Stimulated activated CD4-positive, alpha-beta T cell treated with anti-CD3 and anti-CD28 coated beads, Interleukin-15, amount 100 ng/mL, for 1 hour (primary cell): ENCODE data around the gene TMEM121.

Experiments used
- DNase-seq, 2 donors: peaks; one replicate each; pipeline ENCODE4 v3.0.0-alpha.2; 2020; ENCODE audit warnings: low read depth in 1 of 2, low spot score in 1 of 2

Gene TMEM121

DNA sequence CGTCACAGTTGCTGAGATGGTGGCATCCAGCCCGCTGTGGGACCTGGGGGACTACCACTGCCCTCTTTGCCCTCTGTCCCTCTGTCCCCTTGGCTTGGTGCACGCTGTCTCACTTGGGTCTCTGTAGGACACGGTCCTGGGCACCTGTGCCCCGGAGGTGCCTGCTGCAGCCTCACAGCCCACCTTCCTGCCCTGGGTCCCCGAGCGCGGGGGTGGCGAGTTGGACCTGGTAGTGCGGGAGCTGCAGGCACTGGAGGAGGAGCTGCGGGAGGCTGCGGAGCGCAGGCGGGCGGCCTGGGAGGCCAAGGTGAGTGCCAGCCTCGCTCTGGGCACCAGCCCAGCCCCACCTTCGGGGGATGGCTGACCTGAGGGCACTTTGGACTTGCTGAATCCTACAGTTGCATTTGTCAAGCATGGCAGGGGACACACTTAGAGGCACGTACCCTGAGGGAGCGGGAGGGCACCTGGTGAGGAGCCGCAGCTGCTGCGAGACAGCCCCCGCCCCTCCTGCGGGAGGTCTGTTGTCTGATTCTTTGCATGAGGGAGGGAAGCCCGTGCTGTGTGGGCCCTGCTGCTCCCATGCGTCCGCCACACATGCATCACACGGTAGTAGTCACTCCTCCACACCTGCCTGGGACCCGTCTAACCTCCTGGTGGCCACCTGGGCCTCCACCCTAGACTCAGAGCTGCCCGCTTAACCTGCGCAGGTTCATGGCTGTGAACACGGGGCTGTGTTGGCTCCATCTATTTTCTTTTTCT lies 28.5 kb upstream of the TMEM121 start:
- no peak for DNase-seq

DNA sequence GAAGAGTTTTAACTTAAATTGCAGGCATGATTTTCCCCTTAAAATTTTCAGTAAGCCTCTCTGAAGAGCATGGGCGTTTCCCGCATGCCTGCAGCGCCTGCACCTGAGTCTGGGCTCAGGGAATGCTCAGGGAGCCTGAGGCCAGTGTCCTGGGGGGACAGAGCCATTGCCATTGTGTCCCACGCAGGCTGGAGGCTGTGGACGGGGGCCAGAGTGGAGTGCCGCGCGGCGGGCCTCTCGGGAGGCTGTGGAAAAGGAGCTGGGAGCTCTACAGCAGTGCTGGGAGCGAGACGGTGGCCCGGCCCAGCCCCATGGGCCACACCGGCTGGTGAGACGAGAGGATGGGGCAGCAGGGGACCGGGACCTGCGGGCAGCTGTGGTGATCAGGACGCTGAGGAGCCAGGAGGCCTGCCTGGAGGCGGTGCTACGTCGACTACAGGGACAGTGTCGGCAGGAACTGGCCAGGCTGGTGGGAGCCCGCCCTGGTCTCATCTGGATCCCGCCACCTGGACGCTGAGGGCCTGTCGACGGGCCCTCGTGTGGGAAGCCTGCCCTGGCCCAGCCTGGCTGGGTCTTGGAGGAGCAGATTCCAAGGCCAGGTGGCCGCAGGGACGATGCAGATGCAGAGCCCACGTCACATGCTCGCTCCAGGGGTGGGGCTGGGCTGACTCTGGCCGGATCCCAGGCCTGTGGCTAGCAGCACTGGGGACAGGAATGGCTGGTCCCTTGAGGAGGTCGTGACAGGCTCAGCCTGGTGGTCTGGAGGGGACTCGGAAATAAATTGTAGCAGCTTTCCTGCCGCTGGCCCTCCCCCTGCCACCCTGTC lies 27.7 kb upstream of the TMEM121 start:
- DNase-seq: no peak

DNA sequence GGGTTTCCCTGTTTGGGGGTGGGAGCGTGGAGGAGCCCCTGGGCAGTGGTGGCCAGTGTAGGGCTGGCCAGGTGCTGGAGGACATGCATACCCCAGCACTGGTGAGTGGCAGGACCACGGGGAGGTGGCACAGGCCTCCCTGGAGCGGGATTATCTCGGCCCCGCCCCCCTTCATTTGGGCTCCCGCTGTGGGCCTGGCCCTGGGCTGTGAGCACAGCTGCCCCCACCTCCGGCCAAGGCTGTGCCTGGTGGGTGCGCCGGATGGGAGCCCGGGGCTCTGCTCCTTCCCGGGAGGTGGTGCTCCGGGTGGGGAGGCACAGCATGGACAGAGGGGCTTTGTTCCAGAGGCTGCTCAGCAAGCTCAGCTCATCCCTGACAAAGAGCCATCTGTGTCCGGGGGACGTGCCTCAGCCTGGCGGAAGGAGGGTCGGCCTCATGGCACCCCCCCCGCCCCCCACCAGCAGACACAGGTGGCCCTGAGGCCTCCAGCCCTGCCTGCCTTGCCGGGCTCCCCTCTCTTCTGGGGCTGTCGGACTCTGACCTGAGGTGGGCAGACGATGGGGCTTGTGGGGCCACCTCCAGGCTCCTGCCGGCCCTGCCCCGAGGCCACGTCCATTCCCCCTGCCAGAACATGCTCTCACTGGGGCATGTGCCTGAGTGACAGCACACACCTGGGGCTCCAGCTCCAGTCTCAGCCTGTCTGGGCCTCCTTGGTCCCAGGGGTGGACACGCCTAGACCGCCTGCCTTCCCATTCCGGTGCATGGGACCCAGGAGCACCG lies 26.9 kb upstream of the TMEM121 start:
- no peak for DNase-seq

DNA sequence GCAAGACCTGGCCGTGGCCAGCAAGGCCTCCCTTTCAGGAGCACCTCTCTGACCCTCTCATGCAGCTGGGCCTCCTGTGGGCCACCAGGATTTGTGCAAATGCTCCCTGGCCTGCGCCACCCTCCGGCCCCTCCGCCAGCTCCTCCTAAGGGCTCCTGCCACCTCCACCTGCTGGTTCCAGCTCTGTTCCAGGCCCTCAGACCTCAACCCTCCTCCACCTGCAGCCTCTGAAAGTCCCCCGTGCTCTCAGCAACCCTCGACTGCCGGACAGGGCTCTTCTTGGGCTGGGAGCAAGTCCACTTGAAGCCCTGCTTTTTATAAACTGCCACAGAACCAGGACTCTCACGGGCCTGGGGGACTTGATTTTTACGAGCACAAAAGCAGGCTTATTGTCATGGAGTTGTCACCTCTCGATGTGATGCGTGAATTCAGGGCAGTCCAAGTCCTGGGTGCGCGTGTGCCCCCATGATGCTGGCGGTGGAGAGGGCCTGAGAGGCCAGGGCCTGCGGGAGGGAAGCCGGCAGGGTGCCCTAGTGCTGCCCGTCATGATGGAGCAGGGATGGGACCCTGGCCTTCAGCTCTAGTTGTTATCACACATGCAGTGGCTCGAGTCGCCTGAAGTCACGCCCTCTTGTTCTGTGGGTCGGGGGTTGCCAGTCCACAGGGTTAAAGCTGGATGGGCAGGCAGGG lies 26.2 kb upstream of the TMEM121 start:
- DNase-seq: no peak

DNA sequence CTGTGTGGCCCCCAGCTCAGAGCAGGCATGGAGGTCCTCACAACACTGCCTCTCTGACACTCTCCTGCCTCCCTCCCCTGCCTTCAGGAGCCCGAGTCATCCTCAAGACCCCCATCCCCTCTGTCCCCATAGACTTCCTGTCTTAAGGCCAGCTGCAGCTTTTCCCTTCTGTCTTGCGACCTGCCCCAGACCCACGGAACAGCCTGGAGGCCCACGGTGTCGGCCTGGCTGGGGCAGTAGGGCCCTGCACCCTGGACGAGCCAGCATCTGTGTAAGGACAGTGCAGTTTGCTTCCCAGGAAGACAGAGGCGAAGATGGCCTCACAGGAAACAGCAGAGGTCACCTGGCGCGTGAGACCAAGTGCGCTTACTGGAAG lies 25.7 kb upstream of the TMEM121 start:
- no peak for DNase-seq

DNA sequence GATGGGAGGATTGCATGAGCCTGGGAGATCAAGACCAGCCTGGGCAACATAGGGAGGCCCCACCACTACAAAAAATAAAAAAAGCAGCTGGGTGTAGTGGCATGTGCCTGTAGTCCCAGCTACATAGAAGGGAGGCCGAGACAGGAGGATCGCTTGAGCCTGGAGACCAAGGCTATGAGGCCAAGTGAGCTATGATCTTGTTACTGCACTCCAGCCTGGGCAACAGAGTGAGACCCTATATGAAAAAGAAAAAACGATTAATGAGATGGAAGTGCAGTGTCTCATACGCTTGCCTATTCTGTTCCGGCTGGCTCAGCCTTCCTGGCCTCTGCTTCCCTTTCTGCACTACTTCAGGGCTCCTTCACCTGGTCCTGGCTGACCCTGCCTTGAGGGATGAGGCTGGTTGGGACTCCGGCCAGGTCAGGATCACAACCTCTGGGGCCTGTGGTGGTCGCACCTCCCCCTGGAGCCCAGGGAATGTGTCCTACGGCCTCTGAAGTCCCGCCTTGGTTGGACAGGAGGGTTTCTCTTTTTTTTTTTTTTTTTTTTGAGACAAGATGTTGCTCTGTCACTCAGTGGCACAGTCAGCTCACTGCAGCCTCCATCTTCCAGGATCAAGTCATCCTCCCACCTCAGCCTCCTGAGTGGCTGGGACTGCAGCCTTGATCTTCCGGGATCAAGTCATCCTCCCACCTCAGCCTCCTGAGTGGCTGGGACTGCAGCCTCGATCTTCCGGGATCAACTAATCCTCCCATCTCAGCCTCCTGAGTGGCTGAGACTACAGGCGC lies 24.7 kb upstream of the TMEM121 start:
- DNase-seq: no peak

DNA sequence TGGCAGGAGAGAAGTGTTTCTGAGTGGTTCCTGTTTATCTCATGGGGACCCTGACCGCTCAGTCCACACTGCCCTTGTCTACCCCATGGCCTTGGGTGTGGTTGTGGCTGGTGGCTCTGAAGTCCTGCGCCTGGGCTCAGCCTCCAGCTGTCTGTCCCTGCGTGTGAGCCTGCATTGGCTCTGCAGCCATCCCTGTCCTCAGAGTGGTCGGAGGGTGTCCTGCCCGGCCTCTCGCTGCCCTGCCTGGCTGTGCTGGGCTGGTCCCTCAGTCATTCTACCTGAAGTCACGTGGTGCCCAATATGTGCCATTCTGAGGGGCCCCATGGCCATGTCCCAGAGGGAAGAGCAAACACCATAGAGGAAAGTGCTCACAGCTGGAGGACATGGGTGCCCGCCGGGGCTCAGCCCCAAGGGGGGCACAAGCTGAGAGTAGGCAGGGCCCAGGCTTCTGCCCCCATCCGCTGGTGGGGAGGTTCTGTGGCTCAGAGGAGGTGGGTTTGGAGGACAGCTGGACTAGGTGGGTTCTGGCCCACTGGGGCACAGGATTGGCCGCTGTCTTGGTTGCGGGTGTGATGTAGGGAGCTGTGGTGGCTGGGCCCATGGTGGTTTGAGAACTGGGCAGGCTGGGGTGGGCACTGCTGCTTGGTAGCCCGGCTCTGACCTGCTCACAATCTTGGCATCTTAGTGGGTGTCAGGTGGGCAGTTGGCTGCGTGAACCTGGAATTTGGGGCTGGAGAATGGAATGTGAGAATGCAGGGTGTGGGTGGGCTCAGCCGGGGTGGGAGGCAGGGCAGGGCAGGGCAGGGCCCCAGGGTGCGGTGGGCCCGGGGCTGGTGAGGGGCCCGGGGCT lies 23.7 kb upstream of the TMEM121 start:
- no peak for DNase-seq

DNA sequence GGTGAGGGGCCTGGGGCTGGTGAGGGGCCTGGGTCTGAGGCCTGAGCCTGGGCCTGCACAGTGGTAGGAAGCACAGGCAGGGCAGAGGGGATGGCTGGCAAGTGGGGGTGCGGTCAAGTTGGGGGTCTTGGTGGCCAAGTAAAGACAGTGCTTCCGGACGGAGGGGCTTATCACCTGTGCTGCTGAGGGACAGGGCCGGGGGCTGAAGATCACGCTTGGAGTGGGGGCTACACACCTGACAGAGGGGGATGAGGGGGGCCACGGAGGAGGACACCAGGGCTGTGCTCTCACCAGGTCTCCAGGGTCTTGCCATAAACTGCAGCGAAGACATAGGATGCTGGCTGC lies 23.1 kb upstream of the TMEM121 start:
- no peak for DNase-seq

DNA sequence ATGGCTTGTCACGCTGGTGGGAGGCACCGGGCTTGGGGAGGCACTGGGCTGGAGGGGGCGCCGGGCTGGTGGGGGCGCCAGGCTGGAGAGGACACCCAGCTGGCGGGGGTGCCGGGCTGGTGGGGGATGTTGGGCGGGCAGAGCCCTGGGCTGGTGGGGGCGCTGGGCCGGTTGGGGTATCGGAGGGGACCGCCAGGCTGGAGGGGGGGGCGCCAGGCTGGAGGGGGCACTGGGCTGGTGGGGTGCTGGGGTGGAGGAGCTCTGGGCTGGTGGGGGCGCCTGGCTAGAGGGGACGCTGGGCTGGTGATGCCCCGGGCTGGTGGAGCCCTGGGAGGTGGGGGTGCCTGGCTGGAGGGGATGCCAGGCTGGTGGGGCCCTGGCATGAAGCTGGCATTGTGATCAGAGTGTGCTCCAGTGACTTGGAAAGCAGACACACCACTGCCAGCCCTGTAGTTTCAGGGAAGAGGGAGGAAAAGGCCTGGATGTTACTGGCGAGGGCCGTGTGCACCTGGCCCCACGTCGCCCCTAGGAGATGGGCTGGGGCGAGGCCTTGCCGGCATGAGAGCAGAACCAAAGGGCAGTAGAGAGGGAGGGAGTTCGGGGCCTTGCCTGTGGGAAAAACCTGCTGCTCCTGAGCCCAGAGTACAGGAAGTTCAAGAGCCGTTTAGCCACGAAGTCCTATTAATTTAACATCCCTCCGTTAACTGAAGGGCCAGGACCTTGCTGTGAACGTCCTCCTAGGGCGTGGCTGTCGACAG lies 22.3 kb upstream of the TMEM121 start:
- no peak for DNase-seq

DNA sequence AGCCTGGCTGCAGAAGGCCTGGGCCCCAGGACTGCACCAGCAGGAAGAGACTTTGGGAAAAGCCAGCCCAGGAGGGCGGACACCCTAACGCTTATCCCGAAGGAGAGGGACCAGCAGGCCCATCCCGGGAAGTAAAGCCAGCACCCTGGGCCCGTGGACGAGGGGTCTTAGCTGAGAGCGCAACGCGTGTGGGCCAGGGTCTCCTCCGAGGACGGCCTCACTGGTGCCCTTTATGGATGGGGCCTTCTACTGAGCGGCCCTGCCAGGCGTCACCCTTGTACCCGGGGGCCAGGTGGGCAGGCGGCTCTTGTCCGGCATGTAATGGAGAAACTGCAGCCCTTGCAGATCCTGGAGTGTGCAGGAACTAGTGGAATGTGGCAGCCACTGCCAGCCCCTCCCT lies 21.3 kb upstream of the TMEM121 start:
- no peak for DNase-seq

DNA sequence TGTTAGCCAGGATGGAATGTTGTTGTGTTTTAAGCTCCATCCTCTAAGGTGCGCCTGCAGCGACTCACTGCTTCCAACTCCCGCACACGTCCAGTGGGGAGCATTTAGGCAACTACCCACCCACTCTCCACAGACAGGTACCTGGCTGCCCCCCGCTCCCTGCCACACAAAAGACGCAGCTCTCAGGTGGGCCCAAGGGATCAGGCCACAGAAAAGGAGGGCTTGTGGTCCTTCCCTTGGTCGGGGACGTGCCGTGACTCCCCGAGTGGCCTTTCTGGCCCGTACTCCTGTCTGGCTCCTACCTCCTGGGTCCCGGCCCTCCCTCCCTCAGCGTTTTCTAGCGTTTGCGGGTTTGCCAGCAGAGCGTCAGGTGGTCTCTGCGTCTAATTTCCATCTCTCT lies 19.1 kb upstream of the TMEM121 start:
- no peak for DNase-seq

DNA sequence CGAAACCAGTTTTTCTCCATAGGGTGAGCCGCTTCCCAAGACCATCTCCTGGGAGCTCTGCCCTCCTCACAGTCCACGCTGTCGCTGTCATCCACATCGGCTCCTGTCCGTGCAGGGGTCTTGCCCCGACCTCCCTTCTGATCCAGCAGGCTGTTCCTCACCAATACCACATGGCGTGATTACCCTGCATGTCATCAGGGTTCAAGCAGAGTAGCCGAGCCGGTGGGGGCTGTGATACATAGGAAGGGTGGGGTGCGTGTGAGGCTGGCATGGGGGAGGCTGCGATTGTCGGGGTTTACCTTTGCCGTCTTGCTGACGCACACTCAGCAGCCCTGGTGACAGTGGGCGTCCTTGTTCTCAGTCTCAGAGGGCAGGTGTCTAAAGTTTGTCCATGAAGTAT lies 18.3 kb upstream of the TMEM121 start:
- no peak for DNase-seq

DNA sequence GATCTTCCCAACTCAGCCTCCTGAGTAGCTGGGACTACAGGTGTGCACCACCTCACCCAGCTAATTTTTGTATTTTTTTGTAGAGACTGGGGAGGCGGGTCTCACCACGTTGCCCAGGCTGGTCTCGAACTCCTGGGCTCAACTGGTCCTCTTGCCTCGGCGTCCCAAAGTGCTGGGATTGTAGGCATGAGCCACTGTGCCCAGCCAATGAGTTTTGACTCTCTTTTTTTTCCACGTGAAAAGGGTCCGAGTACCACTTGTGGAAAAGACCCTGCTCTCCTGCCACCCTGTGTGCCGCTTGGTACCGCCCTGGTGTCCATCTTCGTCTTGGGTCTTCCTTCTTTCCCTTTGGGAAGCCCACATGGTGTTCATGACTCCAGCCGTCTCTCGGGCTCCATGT lies 17.8 kb upstream of the TMEM121 start:
- no peak for DNase-seq

DNA sequence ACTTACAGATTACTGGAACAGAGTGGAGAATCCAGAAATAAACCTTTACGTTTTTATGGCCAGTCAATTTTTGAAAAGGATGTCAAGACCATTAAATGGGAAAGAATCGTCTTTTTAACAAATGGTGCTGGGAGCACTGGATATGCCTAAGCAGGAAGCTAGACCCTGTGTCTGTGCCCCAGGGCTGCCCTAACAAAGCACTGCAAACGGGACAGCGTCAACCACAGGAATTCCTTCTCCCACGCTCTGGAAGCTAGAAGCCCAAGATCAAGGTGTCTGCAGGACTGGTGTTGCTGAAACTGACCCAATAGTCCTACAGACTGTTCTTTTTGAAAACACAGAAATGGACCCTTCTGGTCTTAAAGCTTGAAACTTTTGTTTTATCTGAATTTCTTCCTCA lies 9.3 kb upstream of the TMEM121 start:
- DNase-seq: no peak

DNA sequence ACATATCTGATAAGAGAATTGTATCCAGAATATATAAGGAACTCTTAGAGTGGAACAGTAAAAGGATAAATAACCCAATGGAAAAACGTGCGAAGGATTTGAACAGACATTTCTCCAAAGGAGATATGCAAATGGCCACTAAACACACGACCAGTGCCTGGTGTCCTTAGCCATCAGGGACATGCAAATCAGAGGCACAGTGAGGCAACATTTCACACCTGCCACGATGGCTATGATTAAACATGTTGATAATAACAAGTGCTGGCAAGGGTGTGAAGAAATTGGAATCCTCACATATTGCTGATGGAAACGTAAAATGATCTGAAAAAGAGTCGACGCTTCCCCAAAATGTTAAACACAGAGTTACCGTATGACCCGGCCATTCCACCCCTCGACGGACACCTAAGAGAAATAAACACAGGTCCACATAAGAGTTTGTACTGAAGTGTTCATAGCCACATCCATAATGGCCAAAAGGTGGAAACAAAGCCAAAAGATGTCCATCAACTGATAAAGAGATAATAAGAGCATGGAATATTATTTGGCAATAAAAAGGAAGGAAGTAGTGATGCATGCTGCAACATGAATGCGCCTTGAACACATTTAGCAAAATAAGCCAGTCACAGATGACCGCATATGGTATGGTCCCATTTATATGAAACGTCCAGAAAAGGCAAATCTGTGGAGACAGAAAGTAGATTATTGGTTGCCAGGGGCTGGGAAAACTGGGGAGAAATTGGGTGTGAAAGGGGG lies 6.3 kb upstream of the TMEM121 start:
- DNase-seq: no peak

DNA sequence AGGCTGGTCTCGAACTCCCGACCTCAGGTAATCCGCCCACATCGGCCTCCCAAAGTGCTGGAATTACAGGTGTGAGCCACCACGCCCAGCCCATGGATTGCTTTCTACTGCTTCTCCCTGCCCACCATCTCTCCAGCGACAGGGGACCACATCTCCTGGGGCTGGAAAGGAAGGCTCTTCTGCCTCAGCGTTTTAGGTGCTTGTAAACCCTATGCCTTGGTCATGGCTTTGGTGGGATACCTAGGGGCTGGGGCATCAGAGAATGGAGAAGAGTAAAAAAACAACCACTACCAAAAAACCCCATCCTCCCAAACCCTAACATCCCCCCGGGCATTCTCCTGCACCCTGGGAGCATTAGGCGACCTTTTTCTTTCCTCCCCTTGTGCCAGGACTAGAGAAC lies 1.1 kb upstream of the TMEM121 start:
- no peak for DNase-seq

DNA sequence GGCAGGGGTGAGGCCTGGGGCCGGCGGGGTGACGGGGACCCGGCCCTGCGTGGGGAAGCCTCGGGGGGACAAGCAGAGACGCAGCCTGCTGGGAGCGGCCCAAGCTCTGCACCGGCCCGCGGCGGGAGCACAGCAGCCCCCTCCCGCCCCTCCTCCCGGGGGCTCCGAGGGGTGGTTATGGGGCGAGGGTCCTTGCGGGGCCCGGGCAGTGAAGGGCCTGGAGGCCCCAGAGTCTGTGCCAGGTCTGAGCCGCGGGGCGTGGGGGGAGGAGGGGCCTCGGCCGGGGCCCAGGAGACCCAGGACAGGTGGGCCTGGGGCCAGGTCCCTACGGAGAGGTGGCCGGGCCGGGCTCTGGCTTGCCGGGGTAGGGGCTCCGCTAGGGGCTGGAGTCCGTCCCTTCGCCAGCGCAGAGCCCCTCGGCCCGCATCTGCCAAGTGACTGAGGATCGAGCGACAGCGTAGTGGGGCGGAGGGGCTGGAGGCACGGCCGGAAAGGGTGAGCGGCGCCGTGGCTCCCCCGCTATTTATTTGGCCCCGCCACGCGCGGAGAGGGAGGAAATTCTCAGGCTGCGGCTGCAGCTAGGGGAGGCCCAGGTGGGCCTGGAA lies 495 bp downstream of the TMEM121 start:
- no peak for DNase-seq

DNA sequence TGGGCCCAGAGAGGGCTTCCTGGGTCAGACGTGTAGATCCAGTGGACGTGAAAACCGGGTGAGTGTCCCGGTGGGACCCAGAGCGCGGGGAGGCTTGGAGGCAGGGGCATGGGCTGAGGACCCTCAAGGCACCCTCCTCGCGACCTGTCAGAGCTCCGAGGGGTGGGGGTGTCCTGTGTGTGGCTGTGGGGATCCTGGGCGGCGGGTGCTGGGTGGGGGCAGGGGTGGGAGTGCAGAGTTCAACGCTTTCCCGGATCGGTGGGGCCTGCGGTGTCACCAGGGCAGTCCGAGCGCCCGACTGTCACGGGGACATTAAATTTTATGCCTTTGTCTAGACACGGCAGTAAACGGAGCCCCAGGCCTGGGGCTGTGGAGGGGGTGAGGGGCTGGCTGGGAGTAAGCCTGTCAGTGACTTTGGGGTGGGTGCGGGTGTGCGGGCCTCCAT lies 1.0 kb downstream of the TMEM121 start:
- DNase-seq: no peak
